Liver (tissue), 9 donors: ENCODE measurements around the gene DACH1. TPM values are rescaled to one million over a fixed set of nuclear protein-coding genes. Genes with fewer than 3 reads are reported as not detected.

Source experiments
- DNase-seq: peaks from one replicate; pipeline ENCODE4 v3.0.0-alpha.2; 2017; ENCODE audit warnings: low spot score
- H3K27ac ChIP-seq, 2 donors: one replicate each; pipeline ENCODE4 v1.7.0; 2013; ENCODE audit warnings: inconsistent platforms in 2 of 2, low read length in 2 of 2, control low read depth in 1 of 2, low read depth in 1 of 2, mild to moderate bottlenecking in 1 of 2
- H3K27me3 ChIP-seq, 4 donors: one replicate each; pipeline versions ENCODE4 v1.6.1 to v1.7.0; 2013; ENCODE audit warnings: low read length in 3 of 4, inconsistent platforms in 1 of 4, mild to moderate bottlenecking in 1 of 4, moderate library complexity in 1 of 4; ENCODE audit not compliant: control insufficient read depth in 4 of 4, insufficient read depth in 4 of 4
- H3K36me3 ChIP-seq, 4 donors: one replicate each; pipeline versions ENCODE4 v1.6.1 to v1.7.0; 2013; ENCODE audit warnings: low read length in 3 of 4, mild to moderate bottlenecking in 3 of 4, low read depth in 1 of 4, moderate library complexity in 1 of 4; ENCODE audit not compliant: control insufficient read depth in 4 of 4, insufficient read depth in 3 of 4
- H3K4me1 ChIP-seq, 4 donors: one replicate each; pipeline versions ENCODE4 v1.6.1 to v1.7.0; 2013; ENCODE audit warnings: low read length in 3 of 4, mild to moderate bottlenecking in 3 of 4, moderate library complexity in 1 of 4; ENCODE audit not compliant: control insufficient read depth in 4 of 4, insufficient read depth in 4 of 4
- H3K4me3 ChIP-seq, 3 donors: one replicate each; pipeline versions ENCODE4 v1.6.1 to v1.7.0; 2013; ENCODE audit warnings: low read length in 3 of 3, control low read depth in 1 of 3, low read depth in 1 of 3, mild to moderate bottlenecking in 1 of 3
- H3K9ac ChIP-seq, 2 donors: one replicate each; pipeline ENCODE4 v1.7.0; 2013; ENCODE audit warnings: low read length in 2 of 2, mild to moderate bottlenecking in 2 of 2, moderate library complexity in 2 of 2, control low read depth in 1 of 2, low read depth in 1 of 2
- H3K9me3 ChIP-seq, 4 donors: one replicate each; pipeline versions ENCODE4 v1.6.1 to v1.7.0; 2013; ENCODE audit warnings: low read length in 3 of 4; ENCODE audit not compliant: control insufficient read depth in 4 of 4
- CTCF ChIP-seq: fragments of 150-350 bp; IDR thresholded peaks from 2 replicates; pipeline ENCODE4 v1.5.1; 2017; ENCODE audit warnings: improper control_type of control experiment, low read depth, low read length; ENCODE audit not compliant: missing input control
- EGR1 ChIP-seq, 2 donors: IDR thresholded peaks; 2 replicates each; pipeline ENCODE4 v1.6.1; 2016 to 2018; ENCODE audit warnings: antibody characterized with exemption in 2 of 2, low read depth in 2 of 2
- FOXA1 ChIP-seq: IDR thresholded peaks from 2 replicates; pipeline ENCODE4 v1.6.1; 2016; ENCODE audit warnings: antibody characterized with exemption
- FOXA2 ChIP-seq: IDR thresholded peaks from 2 replicates; pipeline ENCODE4 v1.6.1; 2016; ENCODE audit warnings: antibody characterized with exemption
- GABPA ChIP-seq, 2 donors: IDR thresholded peaks in 1 of 2; conservative IDR thresholded peaks in 1 of 2; 2 replicates each; pipeline ENCODE4 v1.6.1; 2016; ENCODE audit warnings: antibody characterized with exemption in 2 of 2, mild to moderate bottlenecking in 1 of 2, moderate library complexity in 1 of 2
- HNF4A ChIP-seq, 2 donors: conservative IDR thresholded peaks; 2 replicates each; pipeline ENCODE4 v1.6.1; 2016; ENCODE audit warnings: antibody characterized with exemption in 2 of 2, mild to moderate bottlenecking in 2 of 2
- HNF4G ChIP-seq: IDR thresholded peaks from 2 replicates; pipeline ENCODE4 v1.6.1; 2016; ENCODE audit warnings: antibody characterized with exemption
- JUND ChIP-seq, 2 donors: IDR thresholded peaks; 2 replicates each; pipeline ENCODE4 v1.6.1; 2016; ENCODE audit warnings: antibody characterized with exemption in 2 of 2
- MAX ChIP-seq: IDR thresholded peaks from 2 replicates; pipeline ENCODE4 v1.6.1; 2016; ENCODE audit warnings: antibody characterized with exemption
- NR2F2 ChIP-seq: IDR thresholded peaks from 2 replicates; pipeline ENCODE4 v1.6.1; 2016; ENCODE audit warnings: antibody characterized with exemption
- RAD21 ChIP-seq, 2 donors: IDR thresholded peaks; 2 replicates each; pipeline ENCODE4 v1.6.1; 2016; ENCODE audit warnings: antibody characterized with exemption in 2 of 2, mild to moderate bottlenecking in 2 of 2
- REST ChIP-seq: IDR thresholded peaks from 2 replicates; pipeline ENCODE4 v1.6.1; 2016; ENCODE audit warnings: antibody characterized with exemption, mild to moderate bottlenecking
- RXRA ChIP-seq, 2 donors: IDR thresholded peaks; 2 replicates each; pipeline ENCODE4 v1.6.1; 2017 to 2018; ENCODE audit warnings: antibody characterized with exemption in 2 of 2, mild to moderate bottlenecking in 1 of 2
- SP1 ChIP-seq: IDR thresholded peaks from 2 replicates; pipeline ENCODE4 v1.6.1; 2018; ENCODE audit warnings: antibody characterized with exemption, mild to moderate bottlenecking
- TAF1 ChIP-seq: conservative IDR thresholded peaks from 2 replicates; pipeline ENCODE4 v1.6.1; 2016; ENCODE audit warnings: antibody characterized with exemption, mild to moderate bottlenecking
- YY1 ChIP-seq: IDR thresholded peaks from 2 replicates; pipeline ENCODE4 v1.6.1; 2016; ENCODE audit warnings: antibody characterized with exemption, mild to moderate bottlenecking
- ZBTB33 ChIP-seq: IDR thresholded peaks from 2 replicates; pipeline ENCODE4 v1.6.1; 2016; ENCODE audit warnings: antibody characterized with exemption
- WGBS: extraction: QIAGEN DNeasy Blood & Tissue Kit; methylation state at CpG from one replicate; pipeline ENCODE4 v1.1.7; 2013; 5-methylcytosine and 5-hydroxymethylcytosine counted together
- polyA plus RNA-seq, 2 donors: library from polyadenylated mRNA; stranded (reverse) in 1 of 2; unstranded in 1 of 2; fragments of 200-250 nt in 1 of 2; fragments of >200 nt in 1 of 2; fragmentation: Nextera tagmentation in 1 of 2; extraction: Ambion mirVana in 1 of 2; gene quantifications; one replicate each; pipeline versions ENCODE4 v1.2.1 to v1.2.3, GENCODE V29; 2013 to 2015
- total RNA-seq, 2 donors: library from RNA; depleted of rRNA; stranded (reverse); fragments of >200 nt; gene quantifications; one replicate each; pipeline ENCODE4 v1.2.3, GENCODE V29; 2014
- donor health status: healthy.
- donor health status: healthy.
- donor health status: healthy.
- donor health status: healthy.
- donor health status: healthy.

Gene DACH1
- total and polyA plus RNA-seq, 4 donors, result 0.28 to 1.9 (median 0.77) TPM

- DNase-seq, result no peak
- H3K9ac ChIP-seq, result no peak overlapping the region
- no peaks in the 10 kb centered on the region for H3K4me1 ChIP-seq
- H3K9me3 ChIP-seq, result no peaks in the 10 kb centered on the region
- no peak overlapping the region for H3K4me3 ChIP-seq
- H3K27ac ChIP-seq, result no peak overlapping the region
- TF ChIP-seq SP1, result no peak
- no peak for TF ChIP-seq FOXA2
- no peak for TF ChIP-seq REST
- no peak for TF ChIP-seq FOXA1
- TF ChIP-seq TAF1, result no peak
- no peak for TF ChIP-seq GABPA (IDR thresholded peaks at IDR 0.05 in 1 of 2, conservative IDR thresholded peaks at IDR 0.05 in 1 of 2)
- TF ChIP-seq YY1, result no peak
- TF ChIP-seq EGR1 (IDR thresholded peaks at IDR 0.05; ENCODE audit: low read depth in 2 of 2), result no peak
- TF ChIP-seq JUND (IDR thresholded peaks at IDR 0.05), result no peak
- no peak for TF ChIP-seq HNF4G
- TF ChIP-seq ZBTB33, result no peak
- TF ChIP-seq CTCF, result no peak
- TF ChIP-seq RAD21 (IDR thresholded peaks at IDR 0.05), result no peak
- TF ChIP-seq RXRA (IDR thresholded peaks at IDR 0.05), result no peak
- no peak for TF ChIP-seq MAX
- H3K27me3 ChIP-seq, result no peaks in the 10 kb centered on the region
- no peaks in the 10 kb centered on the region for H3K36me3 ChIP-seq
- WGBS, result 72% methylated on average over 4 of the region's 4 CpGs
Measured at GRCh38 chr13:71701741-71702140, 165.3 kb downstream of the DACH1 start.

- no peak overlapping the region for H3K27ac ChIP-seq
- no peaks in the 10 kb centered on the region for H3K9me3 ChIP-seq
- 77% methylated on average over 2 of the region's 2 CpGs for WGBS
- no peaks in the 10 kb centered on the region for H3K36me3 ChIP-seq
- no peaks in the 10 kb centered on the region for H3K27me3 ChIP-seq
- no peak overlapping the region for H3K4me3 ChIP-seq
- TF ChIP-seq NR2F2 (no peak), RXRA (IDR thresholded peaks at IDR 0.05) (no peak), REST (no peak), HNF4A (conservative IDR thresholded peaks at IDR 0.05) (no peak), ZBTB33 (no peak)
- H3K9ac ChIP-seq, result no peak overlapping the region
- H3K4me1 ChIP-seq, result no peaks in the 10 kb centered on the region
- no peak for DNase-seq
Measured at GRCh38 chr13:71699342-71699741, 167.7 kb downstream of the DACH1 start.
